Coronary artery (tissue), 2 donors: ENCODE data around the gene PTPRS.

Experiments
- DNase-seq: peaks from one replicate; pipeline ENCODE4 v3.0.0-alpha.2; 2017; ENCODE audit warnings: low spot score
- H3K27ac ChIP-seq, 2 donors: fragments of 200-600 bp; sonication (generic); one replicate each; pipeline ENCODE4 v1.5.1; 2016 to 2019
- H3K4me3 ChIP-seq: fragments of 200-600 bp; sonication (generic); 2 replicates; pipeline ENCODE4 v1.5.1; 2016; ENCODE audit warnings: mild to moderate bottlenecking, moderate library complexity
- TF ChIP-seq, protein P1 (sequence below): fragments of 200-600 bp; sonication (generic); IDR thresholded peaks from one replicate; pipeline ENCODE4 v1.5.1; 2019; ENCODE audit warnings: antibody characterized with exemption

The PTPRS gene

GRCh38 chr19:5355076-5355475, 14.5 kb upstream of the PTPRS start:
- H3K27ac ChIP-seq, result no peak overlapping the region
- TF ChIP-seq, protein P1, sequence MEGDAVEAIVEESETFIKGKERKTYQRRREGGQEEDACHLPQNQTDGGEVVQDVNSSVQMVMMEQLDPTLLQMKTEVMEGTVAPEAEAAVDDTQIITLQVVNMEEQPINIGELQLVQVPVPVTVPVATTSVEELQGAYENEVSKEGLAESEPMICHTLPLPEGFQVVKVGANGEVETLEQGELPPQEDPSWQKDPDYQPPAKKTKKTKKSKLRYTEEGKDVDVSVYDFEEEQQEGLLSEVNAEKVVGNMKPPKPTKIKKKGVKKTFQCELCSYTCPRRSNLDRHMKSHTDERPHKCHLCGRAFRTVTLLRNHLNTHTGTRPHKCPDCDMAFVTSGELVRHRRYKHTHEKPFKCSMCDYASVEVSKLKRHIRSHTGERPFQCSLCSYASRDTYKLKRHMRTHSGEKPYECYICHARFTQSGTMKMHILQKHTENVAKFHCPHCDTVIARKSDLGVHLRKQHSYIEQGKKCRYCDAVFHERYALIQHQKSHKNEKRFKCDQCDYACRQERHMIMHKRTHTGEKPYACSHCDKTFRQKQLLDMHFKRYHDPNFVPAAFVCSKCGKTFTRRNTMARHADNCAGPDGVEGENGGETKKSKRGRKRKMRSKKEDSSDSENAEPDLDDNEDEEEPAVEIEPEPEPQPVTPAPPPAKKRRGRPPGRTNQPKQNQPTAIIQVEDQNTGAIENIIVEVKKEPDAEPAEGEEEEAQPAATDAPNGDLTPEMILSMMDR, result no peak
- no peak overlapping the region for H3K4me3 ChIP-seq
- no peak for DNase-seq

- no peak for DNase-seq
Measured at GRCh38 chr19:5354403-5354802, 13.8 kb upstream of the PTPRS start.

DNA sequence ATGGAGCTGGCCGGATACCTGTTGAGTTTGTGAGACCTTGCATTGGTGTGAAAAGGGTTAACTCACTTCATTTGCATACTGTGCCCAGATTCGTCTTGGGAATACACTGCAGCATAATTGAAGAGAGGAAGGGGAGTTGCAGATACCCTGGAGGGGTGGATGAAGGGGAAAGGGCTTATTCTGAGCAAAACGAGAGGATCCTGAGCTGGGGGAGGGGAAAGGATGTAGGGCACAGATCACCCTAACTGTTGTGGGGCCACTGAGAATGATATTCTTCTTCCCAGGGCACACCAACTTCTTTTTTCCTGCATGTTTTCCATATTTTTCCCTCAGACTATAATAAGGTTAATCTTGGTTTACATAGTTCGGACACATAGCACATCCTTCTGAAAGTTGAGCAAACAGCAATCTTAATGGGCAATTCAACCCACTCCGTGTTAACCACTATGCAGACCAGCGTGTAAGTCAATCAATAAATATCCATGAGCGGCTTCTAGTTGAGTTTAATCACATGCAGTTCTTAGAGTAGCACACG, 11.7 kb upstream of the PTPRS start:
- no peak for DNase-seq
- no peak overlapping the region for H3K4me3 ChIP-seq
- H3K27ac ChIP-seq, result no peak overlapping the region
- TF ChIP-seq, protein P1, result no peak

More at GRCh38 chr19:5354403-5354802, 13.8 kb upstream of the PTPRS start:
- no peak overlapping the region for H3K27ac ChIP-seq
- TF ChIP-seq, protein P1, result no peak
- no peak overlapping the region for H3K4me3 ChIP-seq

DNA sequence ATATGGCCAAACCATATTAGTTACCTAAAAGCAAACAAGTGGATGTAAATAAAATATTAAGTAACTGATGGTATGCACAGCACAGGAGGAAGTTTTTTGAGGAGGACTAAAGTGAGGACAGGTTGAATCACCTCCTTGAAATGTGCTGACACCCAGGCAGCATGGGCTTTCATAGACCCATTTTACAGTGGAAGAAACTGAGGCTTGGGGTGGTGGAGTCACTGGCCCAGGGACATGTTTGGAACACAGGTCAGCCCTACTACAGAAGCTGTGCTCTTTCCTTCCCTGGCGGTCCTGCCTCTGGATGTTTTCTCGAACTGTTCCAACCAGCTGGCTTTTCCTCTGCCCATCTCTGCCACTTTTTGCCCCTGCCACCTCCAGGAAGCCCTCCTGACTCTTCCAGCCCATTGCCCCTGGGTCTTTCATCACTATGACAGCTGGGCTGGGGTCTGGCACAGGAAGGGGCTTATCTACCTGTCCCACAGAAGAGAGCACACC, 11.2 kb upstream of the PTPRS start:
- no peak overlapping the region for H3K4me3 ChIP-seq
- no peak for DNase-seq
- TF ChIP-seq, protein P1, result no peak
- no peak overlapping the region for H3K27ac ChIP-seq

GRCh38 chr19:5349041-5349440, 8.4 kb upstream of the PTPRS start:
- no peak overlapping the region for H3K4me3 ChIP-seq
- TF ChIP-seq, protein P1, result no peak
- DNase-seq, result no peak
- H3K27ac ChIP-seq, result no peak overlapping the region

DNA sequence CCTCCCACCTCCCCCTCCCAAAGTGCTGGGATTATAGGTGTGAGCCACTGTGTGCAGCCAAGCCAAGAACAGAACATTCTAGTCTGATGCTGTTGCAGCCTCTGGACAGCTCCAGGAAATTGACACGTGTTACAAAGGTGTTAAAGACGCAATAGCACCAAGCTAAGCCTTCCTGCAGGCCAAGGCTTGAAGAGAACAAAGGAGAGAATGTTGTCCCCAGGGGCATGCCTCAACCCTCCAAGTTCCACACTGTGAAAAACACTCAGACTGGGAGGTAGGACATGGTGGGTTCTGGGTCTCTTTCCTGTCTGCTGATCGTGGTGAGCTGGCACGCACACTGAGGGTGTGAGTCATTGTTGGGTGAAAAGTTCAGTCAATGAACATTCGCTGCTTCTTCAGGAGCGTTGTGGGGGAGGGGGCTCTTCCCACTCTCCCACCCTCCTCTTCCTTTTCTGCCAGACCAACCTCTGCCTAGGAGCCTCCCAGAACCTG, 5.3 kb upstream of the PTPRS start:
- Histone ChIP-seq H3K4me3 (no peak overlapping the region), H3K27ac (no peak overlapping the region)
- TF ChIP-seq, protein P1, result no peak
- no peak for DNase-seq

GRCh38 chr19:5343848-5344247, 3.2 kb upstream of the PTPRS start:
- Histone ChIP-seq H3K4me3 (no peak overlapping the region), H3K27ac (no peak overlapping the region)
- no peak for DNase-seq
- TF ChIP-seq, protein P1, result no peak
